OCI-LY7 (cell line): ENCODE measurements around the gene ATXN1. TPM values are rescaled to one million over a fixed set of nuclear protein-coding genes. Genes with fewer than 3 reads are reported as not detected.

ENCODE experiments used
- BruUV-seq: library from RNA; stranded (reverse); fragments of 400-500 nt; replicated peaks from 2 replicates; lab custom pipeline; 2021; lab: Mats Ljungman, UMichigan
- CTCF ChIA-PET: fragments of 300-600 bp; sonication (Branson Sonifier 250); formaldehyde crosslinking; loops from one replicate; lab custom pipeline; 2022; ENCODE audit warnings: antibody characterized with exemption; ENCODE audit not compliant: unreplicated experiment; lab: Charles Lee
- POLR2A ChIA-PET: fragments of 300-600 bp; sonication (Branson Sonifier 250); formaldehyde crosslinking; loops from one replicate; lab custom pipeline; 2022; ENCODE audit warnings: antibody characterized with exemption; lab: Charles Lee
- DNase-seq: peaks from one replicate; pipeline ENCODE4 v3.0.0-alpha.2; 2015; ENCODE audit warnings: low spot score
- H2AFZ ChIP-seq: fragments of 200-600 bp; sonication (generic), shearing (Covaris generic); 2 replicates; pipeline ENCODE4 v1.6.1; 2014; ENCODE audit warnings: mild to moderate bottlenecking, antibody characterized with exemption, low read length, moderate library complexity
- H3K27ac ChIP-seq: fragments of 200-600 bp; sonication (generic); 2 replicates; pipeline ENCODE4 v1.5.1; 2014; ENCODE audit warnings: mixed run types, low read depth, mild to moderate bottlenecking, moderate library complexity, low read length, inconsistent platforms; ENCODE audit not compliant: poor library complexity, severe bottlenecking
- H3K36me3 ChIP-seq: fragments of 200-600 bp; sonication (generic); 2 replicates; pipeline ENCODE4 v1.6.1; 2014; ENCODE audit warnings: mild to moderate bottlenecking, antibody characterized with exemption, low read length, moderate library complexity, mixed read lengths; ENCODE audit not compliant: insufficient read depth
- H3K4me1 ChIP-seq: fragments of 200-600 bp; sonication (generic); 2 replicates; pipeline ENCODE4 v1.5.1; 2014; ENCODE audit warnings: mild to moderate bottlenecking, low read length; ENCODE audit not compliant: insufficient read depth, poor library complexity, severe bottlenecking
- H3K4me2 ChIP-seq: fragments of 200-600 bp; sonication (generic); 2 replicates; pipeline ENCODE4 v1.6.1; 2014; ENCODE audit warnings: mild to moderate bottlenecking, low read length
- H3K4me3 ChIP-seq: fragments of 200-600 bp; sonication (generic); 2 replicates; pipeline ENCODE4 v1.5.1; 2014; ENCODE audit warnings: mild to moderate bottlenecking, low read depth, low read length; ENCODE audit not compliant: poor library complexity, severe bottlenecking
- H3K79me2 ChIP-seq: fragments of 200-600 bp; sonication (generic); 2 replicates; pipeline ENCODE4 v1.6.1; 2016; ENCODE audit warnings: low read depth, mild to moderate bottlenecking, low read length, moderate library complexity, mixed read lengths; ENCODE audit not compliant: insufficient read depth
- H3K9me2 ChIP-seq: fragments of 200-600 bp; sonication (generic); 2 replicates; pipeline ENCODE4 v1.6.1; 2016; ENCODE audit warnings: mild to moderate bottlenecking, low read length, mixed read lengths; ENCODE audit not compliant: insufficient read depth
- H3K9me3 ChIP-seq: fragments of 200-600 bp; sonication (generic); 2 replicates; pipeline ENCODE4 v1.6.1; 2014; ENCODE audit warnings: mild to moderate bottlenecking, mixed run types, low read length, mixed read lengths
- H4K20me1 ChIP-seq: fragments of 200-600 bp; sonication (generic); 2 replicates; pipeline ENCODE4 v1.6.1; 2014; ENCODE audit warnings: mild to moderate bottlenecking, antibody characterized with exemption, low read length, moderate library complexity, mixed read lengths; ENCODE audit not compliant: insufficient read depth
- CTCF ChIP-seq: fragments of 200-600 bp; sonication (generic); conservative IDR thresholded peaks from 2 replicates; pipeline ENCODE4 v1.5.1; 2014; ENCODE audit warnings: mild to moderate bottlenecking, antibody characterized with exemption, low read length, moderate library complexity, mixed read lengths
- EZH2phosphoT487 ChIP-seq: fragments of 200-600 bp; sonication (generic); IDR thresholded peaks from 2 replicates; pipeline ENCODE4 v1.6.1; 2018; ENCODE audit warnings: low read depth, borderline replicate concordance, mild to moderate bottlenecking, mixed run types, antibody characterized with exemption, low read length, moderate library complexity, mixed read lengths
- intact Hi-C: fragments of 100-400 bp; cut with micrococcal nuclease; formaldehyde crosslinking; loops from one replicate; pipeline ENCODE4 v1.10.0; 2022; ENCODE audit not compliant: unreplicated experiment
- total RNA-seq, 2 experiments: library from RNA; depleted of rRNA in 1 of 2; stranded (reverse); fragments of >200 nt in 1 of 2; shearing (Covaris generic) in 1 of 2; gene quantifications; 2 replicates each; pipeline ENCODE4 v1.2.3, GENCODE V29; 2014 to 2022

ATXN1 gene
- total RNA-seq, 2 experiments from 2014 or later: not detected

DNA sequence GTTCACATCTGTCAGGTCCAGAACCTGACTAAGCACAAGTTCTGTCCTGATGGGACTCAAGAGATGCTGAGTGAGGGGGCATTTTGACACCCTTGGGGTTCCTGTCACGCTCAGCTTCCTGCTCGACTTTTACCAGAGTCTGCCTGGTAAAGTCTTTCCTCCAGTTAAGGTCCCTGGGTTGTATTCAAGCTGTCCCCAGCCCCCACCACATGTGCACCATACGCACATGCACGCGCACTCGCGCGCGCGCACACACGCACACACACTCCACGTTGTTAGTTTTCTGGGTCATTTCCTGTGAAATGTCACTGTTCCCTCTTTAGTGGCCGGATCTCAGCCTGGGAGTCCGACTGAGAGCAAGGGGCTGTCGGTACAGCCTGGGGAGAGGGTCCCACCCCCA is 356.8 kb downstream of the ATXN1 start:
- Histone ChIP-seq H3K36me3 (no peaks in the 10 kb centered on the region), H3K4me2 (no peak overlapping the region), H3K4me3 (no peak overlapping the region), H3K9me2 (no peaks in the 10 kb centered on the region), H2AFZ (no peak overlapping the region), H3K4me1 (no peaks in the 10 kb centered on the region), H4K20me1 (no peaks in the 10 kb centered on the region), H3K9me3 (no peaks in the 10 kb centered on the region), H3K79me2 (no peaks in the 10 kb centered on the region), H3K27ac (no peak overlapping the region)
- CTCF ChIA-PET: no interaction called here
- no TSS peak for BruUV-seq
- POLR2A ChIA-PET: interaction anchor here (1.4 kb wide), 1 partner anchor 16 kb away, joined by 4 read pairs; no protein-coding TSS in a partner anchor
- TF ChIP-seq CTCF (no peak), EZH2phosphoT487 (no peak)
- DNase-seq: no peak
- intact Hi-C loops: no loop called here

GRCh38 chr6:16403831-16404230 is 357.4 kb downstream of the ATXN1 start:
- no peaks in the 10 kb centered on the region for H4K20me1 ChIP-seq
- intact Hi-C loops: no loop called here
- ChIA-PET POLR2A (interaction anchor here (0.7 to 1.4 kb wide), 3 partner anchors 10 to 359 kb away, joined by 3 to 4 read pairs (median 4); no protein-coding TSS in a partner anchor), CTCF (no interaction called here)
- no peak overlapping the region for H2AFZ ChIP-seq
- H3K27ac ChIP-seq: no peak overlapping the region
- no peak for DNase-seq
- TF ChIP-seq EZH2phosphoT487 (no peak), CTCF (peak; percentile 52; the same call in 1 of the 2 replicates)
- H3K79me2 ChIP-seq: no peaks in the 10 kb centered on the region
- no TSS peak for BruUV-seq
- no peak overlapping the region for H3K4me2 ChIP-seq
- no peaks in the 10 kb centered on the region for H3K4me1 ChIP-seq
- no peak overlapping the region for H3K4me3 ChIP-seq
- no peaks in the 10 kb centered on the region for H3K36me3 ChIP-seq
- no peaks in the 10 kb centered on the region for H3K9me3 ChIP-seq
- H3K9me2 ChIP-seq: no peaks in the 10 kb centered on the region

- H4K20me1 ChIP-seq: no peaks in the 10 kb centered on the region
- H3K9me2 ChIP-seq: no peaks in the 10 kb centered on the region
- TF ChIP-seq CTCF: no peak
- no peak for TF ChIP-seq EZH2phosphoT487
- BruUV-seq: no TSS peak
- H2AFZ ChIP-seq: no peak overlapping the region
- H3K27ac ChIP-seq: no peak overlapping the region
- no peaks in the 10 kb centered on the region for H3K36me3 ChIP-seq
- intact Hi-C loops: no loop called here
- no peak for DNase-seq
- no peaks in the 10 kb centered on the region for H3K79me2 ChIP-seq
- CTCF ChIA-PET: no interaction called here
- H3K4me2 ChIP-seq: no peak overlapping the region
- no peaks in the 10 kb centered on the region for H3K9me3 ChIP-seq
- POLR2A ChIA-PET: no interaction called here
- no peaks in the 10 kb centered on the region for H3K4me1 ChIP-seq
- no peak overlapping the region for H3K4me3 ChIP-seq
Measured at GRCh38 chr6:16402581-16402900, 358.7 kb downstream of the ATXN1 start.
